NCI-H446 (cell line): ENCODE data around the gene PHYKPL.
"Not testable (repeated sequence)": the region's sequence is repeated elsewhere in the genome, so short reads cannot be mapped to it uniquely, and the experiment has no call there.

ENCODE experiments used
- DNase-seq, 2 experiments: peaks; one replicate each; lab custom pipeline; 2025; lab: John Stamatoyannopoulos, UW

Gene PHYKPL

GRCh38 chr5:178207917-178208280 lies 24.7 kb downstream of the PHYKPL start:
- DNase-seq, result no peak

GRCh38 chr5:178207183-178207916 lies 25.3 kb downstream of the PHYKPL start:
- peak in 1 of 2 experiments; percentile 22 for DNase-seq

GRCh38 chr5:178206166-178207101 lies 26.2 kb downstream of the PHYKPL start:
- DNase-seq, result no peak

- DNase-seq, result no peak
Measured at GRCh38 chr5:178205749-178206047, 26.9 kb downstream of the PHYKPL start.

GRCh38 chr5:178204935-178205748 lies 27.5 kb downstream of the PHYKPL start:
- DNase-seq, result peak in 1 of 2 experiments; percentile 68

- peak; percentile 91 to 96 for DNase-seq
Measured at GRCh38 chr5:178204182-178204934, 28.2 kb downstream of the PHYKPL start, which contains the start of gene HNRNPAB. TSS of gene HNRNPAB (plus strand) at chr5:178204533. CDS start at chr5:178204838, 305 bp downstream.

GRCh38 chr5:178203670-178204181 lies 28.9 kb downstream of the PHYKPL start:
- no peak for DNase-seq

GRCh38 chr5:178202541-178202940 lies 30.1 kb downstream of the PHYKPL start:
- no peak for DNase-seq

- DNase-seq, result no peak
Measured at GRCh38 chr5:178201927-178202235, 30.7 kb downstream of the PHYKPL start.

- DNase-seq, result no peak
Measured at GRCh38 chr5:178201221-178201926, 31.2 kb downstream of the PHYKPL start.

- no peak for DNase-seq
Measured at GRCh38 chr5:178199581-178200434, 32.8 kb downstream of the PHYKPL start.

- no peak for DNase-seq
Measured at GRCh38 chr5:178198706-178199105, 33.9 kb downstream of the PHYKPL start.

GRCh38 chr5:178198151-178198550 lies 34.5 kb downstream of the PHYKPL start:
- DNase-seq, result not testable (repeated sequence)

- no peak for DNase-seq
Measured at GRCh38 chr5:178196986-178197385, 35.6 kb downstream of the PHYKPL start.

GRCh38 chr5:178196281-178196812 lies 36.3 kb downstream of the PHYKPL start:
- no peak for DNase-seq

- no peak for DNase-seq
Measured at GRCh38 chr5:178194026-178194425, 38.6 kb downstream of the PHYKPL start.

GRCh38 chr5:178193251-178193809 lies 39.3 kb downstream of the PHYKPL start:
- DNase-seq, result no peak

GRCh38 chr5:178192787-178193186 lies 39.8 kb downstream of the PHYKPL start:
- no peak for DNase-seq

GRCh38 chr5:178192244-178192643 lies 40.4 kb downstream of the PHYKPL start:
- no peak for DNase-seq
